Karpas-422 (cell line): ENCODE results near the gene GUCY1B1. TPM values are rescaled to one million over a fixed set of nuclear protein-coding genes. Genes with fewer than 3 reads are reported as not detected.
"Not testable (repeated sequence)": the region's sequence is repeated elsewhere in the genome, so short reads cannot be mapped to it uniquely, and the experiment has no call there.

Experiments
- DNase-seq: peaks from one replicate; pipeline ENCODE4 v3.0.0-alpha.2; 2015
- H2AFZ ChIP-seq: fragments of 200-600 bp; sonication (generic); 2 replicates; pipeline ENCODE4 v1.6.1; 2014; ENCODE audit warnings: antibody characterized with exemption, low read length, mixed read lengths
- H3K27ac ChIP-seq: fragments of 200-600 bp; sonication (generic); 2 replicates; pipeline ENCODE4 v1.5.1; 2014; ENCODE audit warnings: mild to moderate bottlenecking, low read length, moderate library complexity
- H3K27me3 ChIP-seq: fragments of 200-600 bp; sonication (generic); 2 replicates; pipeline ENCODE4 v1.6.1; 2014; ENCODE audit warnings: low read length, mixed read lengths
- H3K36me3 ChIP-seq: fragments of 200-600 bp; sonication (generic); 2 replicates; pipeline ENCODE4 v1.6.1; 2014; ENCODE audit warnings: low read length, mixed read lengths; ENCODE audit not compliant: insufficient read depth
- H3K4me1 ChIP-seq: fragments of 200-600 bp; sonication (generic); 2 replicates; pipeline ENCODE4 v1.6.1; 2014; ENCODE audit warnings: mild to moderate bottlenecking, low read length, mixed read lengths
- H3K4me2 ChIP-seq: fragments of 200-600 bp; sonication (generic); 2 replicates; pipeline ENCODE4 v1.6.1; 2014; ENCODE audit warnings: low read length, low read depth, mild to moderate bottlenecking; ENCODE audit not compliant: poor library complexity, severe bottlenecking
- H3K4me3 ChIP-seq: fragments of 200-600 bp; sonication (generic); 2 replicates; pipeline ENCODE4 v1.5.1; 2014; ENCODE audit warnings: mild to moderate bottlenecking, antibody characterized with exemption, low read length, mixed read lengths
- H3K79me2 ChIP-seq: fragments of 200-600 bp; sonication (generic); 2 replicates; pipeline ENCODE4 v1.6.1; 2014; ENCODE audit warnings: mild to moderate bottlenecking, low read length, mixed read lengths
- H3K9ac ChIP-seq: fragments of 200-600 bp; sonication (generic); 2 replicates; pipeline ENCODE4 v1.6.0; 2014; ENCODE audit warnings: low read length
- H3K9me2 ChIP-seq: fragments of 200-600 bp; sonication (generic), shearing (Covaris generic); replicated peaks from 2 replicates; pipeline ENCODE4 v1.6.0; 2014; ENCODE audit warnings: mild to moderate bottlenecking, low read length, moderate library complexity; ENCODE audit not compliant: insufficient read depth
- H3K9me3 ChIP-seq: fragments of 300-700, 200-600 bp; sonication (generic); 2 replicates; pipeline ENCODE4 v1.6.1; 2014; ENCODE audit warnings: low read length, mixed read lengths
- H4K20me1 ChIP-seq: fragments of 200-600 bp; sonication (generic); 2 replicates; pipeline ENCODE4 v1.6.1; 2014; ENCODE audit warnings: mild to moderate bottlenecking, antibody characterized with exemption, low read length, low read depth; ENCODE audit not compliant: insufficient read depth
- total RNA-seq: library from RNA; depleted of rRNA; stranded (reverse); fragments of >200 nt; shearing (Covaris generic); gene quantifications from 2 replicates; pipeline ENCODE4 v1.2.3, GENCODE V29; 2014; ENCODE audit warnings: low replicate concordance

Gene GUCY1B1
- total RNA-seq, 1 experiment from 2014 or later: 3.2 TPM

DNA sequence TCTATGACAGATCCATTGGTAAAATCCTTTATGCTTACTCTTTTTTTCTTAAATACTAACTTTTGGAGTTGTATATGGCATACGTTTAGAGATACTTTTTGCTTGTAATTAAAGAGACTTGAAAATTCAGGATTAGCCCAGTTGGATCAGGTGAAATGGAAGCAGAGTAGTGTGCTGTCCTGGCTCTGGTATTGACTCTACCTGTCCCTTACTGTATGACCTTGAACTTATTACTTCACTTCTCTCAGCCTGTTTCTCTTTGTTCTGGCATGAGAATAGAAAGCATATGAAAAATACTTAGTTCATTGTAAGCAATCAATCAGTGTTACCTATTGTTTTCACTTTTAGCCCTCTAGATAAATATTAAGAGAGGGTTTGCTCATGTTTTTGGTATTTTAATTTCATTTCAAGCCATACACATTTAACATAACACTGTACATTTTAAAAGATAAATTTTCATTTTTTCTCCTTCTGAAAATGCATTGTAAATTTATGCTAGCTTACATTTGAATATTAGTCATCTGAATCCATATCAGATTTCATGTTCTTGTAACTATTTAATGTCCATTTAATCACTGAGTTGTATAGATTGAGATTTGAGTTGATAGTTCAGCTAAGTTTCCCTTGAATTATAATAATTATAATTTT is 35.9 kb downstream of the GUCY1B1 start:
- peak; percentile 60 for DNase-seq
- Histone ChIP-seq H3K27ac (peak overlapping the region; percentile 60), H4K20me1 (no peaks in the 10 kb centered on the region), H3K9me3 (no peaks in the 10 kb centered on the region), H3K79me2 (no peaks in the 10 kb centered on the region), H3K27me3 (no peaks in the 10 kb centered on the region), H3K4me2 (peak overlapping the region; percentile 54), H3K9ac (no peak overlapping the region), H3K4me3 (no peak overlapping the region; the same call in 1 of the 2 replicates), H2AFZ (peak overlapping the region; percentile 68), H3K36me3 (no peaks in the 10 kb centered on the region), H3K4me1 (peaks cover 59% of the 10 kb centered on the region), H3K9me2 (no peaks in the 10 kb centered on the region)

DNA sequence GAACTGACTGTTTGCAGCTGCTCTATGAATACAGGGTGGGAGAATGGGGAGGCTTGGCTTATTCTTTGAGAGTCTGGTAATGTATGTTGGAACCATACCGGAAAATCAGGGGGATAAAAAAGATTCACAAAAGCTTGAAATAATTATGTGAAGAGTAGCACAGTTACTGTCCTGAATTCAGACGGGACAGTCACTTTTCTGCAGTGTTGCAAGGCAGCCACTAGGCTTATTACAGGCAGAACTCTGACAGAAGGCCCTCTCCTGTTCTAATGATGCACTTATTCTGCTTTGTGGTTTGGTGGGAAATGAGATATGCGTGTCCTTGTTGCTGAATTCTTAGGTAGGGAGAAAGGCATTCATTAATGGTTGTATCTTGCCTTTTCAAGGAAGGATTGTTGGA is 37.2 kb downstream of the GUCY1B1 start:
- DNase-seq: peak; percentile 92
- peak overlapping the region; percentile 27 for H3K9ac ChIP-seq
- peak overlapping the region; percentile 54 for H3K4me2 ChIP-seq
- H3K36me3 ChIP-seq: no peaks in the 10 kb centered on the region
- peak overlapping the region; percentile 2; the same call in 1 of the 2 replicates for H3K4me3 ChIP-seq
- no peaks in the 10 kb centered on the region for H3K27me3 ChIP-seq
- peak overlapping the region; percentile 84 for H2AFZ ChIP-seq
- no peaks in the 10 kb centered on the region for H3K9me2 ChIP-seq
- no peaks in the 10 kb centered on the region for H3K79me2 ChIP-seq
- H3K9me3 ChIP-seq: no peaks in the 10 kb centered on the region
- H3K27ac ChIP-seq: peak overlapping the region; percentile 60
- H4K20me1 ChIP-seq: no peaks in the 10 kb centered on the region
- peaks cover 56% of the 10 kb centered on the region for H3K4me1 ChIP-seq

DNA sequence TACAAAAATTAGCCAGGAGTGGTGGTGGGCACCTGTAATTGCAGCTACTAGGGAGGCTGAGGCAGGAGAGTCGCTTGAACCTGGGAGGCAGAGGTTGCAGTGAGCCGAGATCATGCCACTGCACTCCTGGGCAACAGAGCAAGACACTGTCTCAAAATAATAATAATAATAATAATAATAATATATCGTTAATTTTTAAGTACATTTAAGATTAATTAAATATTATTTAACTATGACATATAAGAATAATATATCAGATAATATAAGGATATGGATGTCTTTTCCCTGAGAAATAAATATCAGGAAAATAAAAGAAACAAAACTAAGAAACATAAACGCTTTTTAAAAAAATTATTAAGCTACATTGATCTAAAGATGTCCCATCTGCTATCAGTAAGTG is 38.8 kb downstream of the GUCY1B1 start:
- not testable (repeated sequence) for H3K9ac ChIP-seq, H3K9me3 ChIP-seq, H2AFZ ChIP-seq, H3K27me3 ChIP-seq, H4K20me1 ChIP-seq, H3K9me2 ChIP-seq, H3K36me3 ChIP-seq, H3K27ac ChIP-seq, DNase-seq, H3K4me2 ChIP-seq, H3K79me2 ChIP-seq, H3K4me3 ChIP-seq
- H3K4me1 ChIP-seq: peaks cover 62% of the 10 kb centered on the region

DNA sequence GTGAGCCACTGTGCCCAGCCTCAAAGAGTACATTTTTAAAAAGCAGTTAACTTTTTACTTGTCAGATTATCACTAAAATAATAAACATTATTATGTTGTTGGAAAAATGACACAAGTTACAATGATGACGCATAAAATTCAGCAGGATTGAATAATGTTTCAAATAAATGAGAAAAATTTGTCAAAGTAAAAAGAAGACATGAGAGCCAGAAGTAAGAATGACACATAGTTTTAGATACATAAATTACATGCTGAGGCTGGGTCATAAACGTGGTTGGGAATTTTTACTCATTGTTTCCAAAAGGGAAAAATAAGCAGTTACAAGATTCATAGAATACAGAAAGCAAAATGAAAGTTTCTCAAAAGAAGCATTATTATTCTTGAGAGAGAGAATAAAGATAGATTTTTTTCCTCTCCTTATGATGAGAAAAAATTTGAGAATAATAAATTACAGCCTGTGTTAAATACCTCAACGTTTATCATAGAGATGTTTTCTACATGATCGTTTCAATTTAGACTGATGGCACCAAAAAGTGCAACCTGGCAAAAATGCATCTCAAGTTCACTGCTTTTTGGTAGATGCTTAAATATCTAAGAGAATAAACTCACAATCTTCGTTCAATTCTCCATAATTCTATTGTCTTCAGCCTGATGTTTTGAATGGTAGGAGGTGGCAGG is 40.4 kb downstream of the GUCY1B1 start:
- DNase-seq: no peak
- no peak overlapping the region for H3K4me3 ChIP-seq
- no peaks in the 10 kb centered on the region for H3K9me2 ChIP-seq
- no peaks in the 10 kb centered on the region for H3K36me3 ChIP-seq
- peak overlapping the region; percentile 33; the same call in 1 of the 2 replicates for H2AFZ ChIP-seq
- H3K4me2 ChIP-seq: no peak overlapping the region
- H4K20me1 ChIP-seq: no peaks in the 10 kb centered on the region
- H3K4me1 ChIP-seq: peaks cover 59% of the 10 kb centered on the region
- no peak overlapping the region for H3K9ac ChIP-seq
- no peaks in the 10 kb centered on the region for H3K27me3 ChIP-seq
- no peak overlapping the region for H3K27ac ChIP-seq
- no peaks in the 10 kb centered on the region for H3K9me3 ChIP-seq
- no peaks in the 10 kb centered on the region for H3K79me2 ChIP-seq

DNA sequence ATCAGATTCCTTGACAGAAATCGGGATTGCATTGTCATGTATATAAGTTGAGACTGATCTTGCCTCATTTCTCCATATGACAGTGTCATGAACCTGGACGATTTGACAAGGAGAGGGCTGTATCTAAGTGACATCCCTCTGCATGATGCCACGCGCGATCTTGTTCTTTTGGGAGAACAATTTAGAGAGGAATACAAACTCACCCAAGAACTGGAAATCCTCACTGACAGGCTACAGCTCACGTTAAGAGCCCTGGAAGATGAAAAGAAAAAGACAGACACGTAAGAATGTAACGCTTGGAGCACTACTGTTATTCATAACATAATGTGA is 40.9 kb downstream of the GUCY1B1 start:
- H3K4me3 ChIP-seq: no peak overlapping the region
- no peak for DNase-seq
- H4K20me1 ChIP-seq: no peaks in the 10 kb centered on the region
- H3K79me2 ChIP-seq: no peaks in the 10 kb centered on the region
- H3K4me1 ChIP-seq: peaks cover 58% of the 10 kb centered on the region
- H3K9me3 ChIP-seq: no peaks in the 10 kb centered on the region
- no peak overlapping the region for H3K9ac ChIP-seq
- no peak overlapping the region for H3K27ac ChIP-seq
- no peaks in the 10 kb centered on the region for H3K36me3 ChIP-seq
- no peaks in the 10 kb centered on the region for H3K9me2 ChIP-seq
- no peaks in the 10 kb centered on the region for H3K27me3 ChIP-seq
- H3K4me2 ChIP-seq: no peak overlapping the region
- H2AFZ ChIP-seq: peak overlapping the region; percentile 33; the same call in 1 of the 2 replicates

DNA sequence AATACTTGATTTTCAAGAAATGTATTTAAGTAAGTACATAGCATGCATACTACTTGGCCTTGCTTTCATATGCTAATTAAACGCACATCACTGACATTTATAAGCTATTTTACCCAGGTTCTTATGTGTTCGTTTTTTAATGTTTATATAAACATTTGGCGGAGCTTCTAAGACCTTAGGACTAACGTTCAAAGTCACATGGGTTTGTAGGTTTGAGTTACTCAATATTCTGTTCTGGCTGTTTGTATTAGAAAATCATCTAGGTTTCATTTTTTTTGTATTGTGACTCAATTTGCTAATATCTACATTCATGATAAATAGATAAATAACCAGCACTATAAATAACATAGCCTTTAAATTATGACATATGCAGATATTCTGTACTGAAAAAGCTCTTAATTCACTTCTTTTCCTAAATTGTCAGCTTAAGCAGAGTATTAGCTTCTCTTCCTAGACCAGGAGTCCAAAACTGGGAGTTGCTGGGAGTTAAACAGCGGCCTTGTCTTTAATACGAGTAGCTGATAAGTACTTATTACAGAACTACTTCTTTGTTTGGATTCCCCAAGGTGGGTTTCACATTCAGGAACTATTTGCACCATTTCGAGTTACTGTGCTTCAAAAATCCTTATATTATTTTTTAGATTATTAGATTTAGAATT is 42.0 kb downstream of the GUCY1B1 start:
- Histone ChIP-seq H3K9me3 (no peaks in the 10 kb centered on the region), H4K20me1 (no peaks in the 10 kb centered on the region), H2AFZ (peak overlapping the region; percentile 33; the same call in 1 of the 2 replicates), H3K79me2 (no peaks in the 10 kb centered on the region), H3K9ac (no peak overlapping the region), H3K27me3 (no peaks in the 10 kb centered on the region), H3K4me2 (no peak overlapping the region), H3K4me3 (no peak overlapping the region), H3K4me1 (peaks cover 55% of the 10 kb centered on the region), H3K36me3 (no peaks in the 10 kb centered on the region), H3K9me2 (no peaks in the 10 kb centered on the region), H3K27ac (no peak overlapping the region)
- DNase-seq: no peak

DNA sequence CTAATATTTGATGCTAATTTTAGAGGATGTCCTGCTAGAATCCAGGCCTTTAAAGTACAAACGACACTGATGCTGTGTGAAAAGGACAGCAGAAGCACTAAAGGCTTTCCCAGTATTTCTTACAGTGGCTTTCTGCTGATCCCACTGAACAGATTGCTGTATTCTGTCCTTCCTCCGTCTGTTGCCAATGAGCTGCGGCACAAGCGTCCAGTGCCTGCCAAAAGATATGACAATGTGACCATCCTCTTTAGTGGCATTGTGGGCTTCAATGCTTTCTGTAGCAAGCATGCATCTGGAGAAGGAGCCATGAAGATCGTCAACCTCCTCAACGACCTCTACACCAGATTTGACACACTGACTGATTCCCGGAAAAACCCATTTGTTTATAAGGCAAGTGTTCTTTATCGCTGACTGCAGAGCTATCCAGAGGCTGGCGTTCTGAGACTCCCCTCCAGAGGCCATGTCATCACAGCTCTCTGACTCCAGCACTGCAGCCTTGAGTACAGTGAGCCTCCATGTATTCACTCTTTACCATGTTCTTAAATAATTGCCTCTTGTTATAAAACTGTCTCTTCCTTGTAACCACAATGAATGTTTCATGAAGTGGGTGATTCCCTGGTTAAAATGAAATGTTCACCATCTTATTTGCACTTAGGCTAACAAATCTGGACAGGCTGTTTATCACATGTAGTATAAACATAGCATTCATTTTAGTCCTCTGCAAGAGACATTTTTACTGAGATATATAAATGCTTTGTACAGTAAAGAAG is 43.6 kb downstream of the GUCY1B1 start:
- no peaks in the 10 kb centered on the region for H3K9me3 ChIP-seq
- no peaks in the 10 kb centered on the region for H3K36me3 ChIP-seq
- no peaks in the 10 kb centered on the region for H3K79me2 ChIP-seq
- no peaks in the 10 kb centered on the region for H3K27me3 ChIP-seq
- H4K20me1 ChIP-seq: no peaks in the 10 kb centered on the region
- no peak overlapping the region for H3K27ac ChIP-seq
- H3K9ac ChIP-seq: no peak overlapping the region
- peak overlapping the region; percentile 18 for H3K4me2 ChIP-seq
- peak overlapping the region; percentile 85 for H2AFZ ChIP-seq
- H3K4me3 ChIP-seq: no peak overlapping the region
- peaks cover 59% of the 10 kb centered on the region for H3K4me1 ChIP-seq
- DNase-seq: no peak
- H3K9me2 ChIP-seq: no peaks in the 10 kb centered on the region

DNA sequence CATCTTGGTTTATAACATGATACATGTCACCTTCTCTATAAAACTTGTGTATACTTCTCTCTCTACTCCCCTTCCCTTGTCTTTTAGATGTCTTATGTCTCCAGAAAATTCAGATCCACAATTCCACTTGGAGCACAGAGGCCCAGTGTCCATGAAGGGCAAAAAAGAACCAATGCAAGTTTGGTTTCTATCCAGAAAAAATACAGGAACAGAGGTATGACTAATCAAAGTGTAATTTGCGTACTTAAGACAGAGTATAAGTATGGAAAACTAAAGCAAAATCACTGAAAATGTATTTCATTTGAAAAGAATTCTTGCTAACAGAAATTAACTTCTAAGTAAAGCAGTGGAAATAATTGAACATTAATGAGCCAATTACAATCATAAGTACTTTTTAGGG is 46.2 kb downstream of the GUCY1B1 start:
- H3K9me2 ChIP-seq: no peaks in the 10 kb centered on the region
- H2AFZ ChIP-seq: peak overlapping the region; percentile 54

More for the DNA sequence above, 46.2 kb downstream of the GUCY1B1 start:
- Histone ChIP-seq H3K9me3 (no peaks in the 10 kb centered on the region), H3K4me2 (no peak overlapping the region), H3K79me2 (no peaks in the 10 kb centered on the region), H3K27ac (no peak overlapping the region), H4K20me1 (no peaks in the 10 kb centered on the region), H3K27me3 (no peaks in the 10 kb centered on the region), H3K4me3 (no peak overlapping the region), H3K36me3 (no peaks in the 10 kb centered on the region), H3K4me1 (peaks cover 64% of the 10 kb centered on the region), H3K9ac (no peak overlapping the region)
- DNase-seq: no peak
